DMS 273 treated with DMSO at 0.1 percent for 48 hours (cell line): ENCODE data around the gene FUBP3.

Experiments used
- DNase-seq: peaks from one replicate; lab custom pipeline; 2025; lab: John Stamatoyannopoulos, UW

The FUBP3 gene

GRCh38 chr9:130634191-130634768, 54.9 kb downstream of the FUBP3 start:
- no peak for DNase-seq

- no peak for DNase-seq
Observed at GRCh38 chr9:130634801-130635200, 55.4 kb downstream of the FUBP3 start.

- no peak for DNase-seq
Observed at GRCh38 chr9:130635306-130635705, 55.9 kb downstream of the FUBP3 start.

GRCh38 chr9:130635721-130636647, 56.6 kb downstream of the FUBP3 start:
- no peak for DNase-seq

GRCh38 chr9:130636648-130637020, 57.3 kb downstream of the FUBP3 start:
- no peak for DNase-seq

GRCh38 chr9:130638284-130639123, 59.1 kb downstream of the FUBP3 start:
- no peak for DNase-seq

- DNase-seq: no peak
Observed at GRCh38 chr9:130639124-130639765, 59.9 kb downstream of the FUBP3 start.

- DNase-seq: no peak
Observed at GRCh38 chr9:130639866-130640555, 60.6 kb downstream of the FUBP3 start.

- no peak for DNase-seq
Observed at GRCh38 chr9:130640681-130641080, 61.3 kb downstream of the FUBP3 start.

GRCh38 chr9:130642926-130643325, 63.5 kb downstream of the FUBP3 start:
- DNase-seq: no peak

- DNase-seq: no peak
Observed at GRCh38 chr9:130651221-130651620, 71.8 kb downstream of the FUBP3 start.

GRCh38 chr9:130651752-130652151, 72.4 kb downstream of the FUBP3 start:
- DNase-seq: no peak

- DNase-seq: no peak
Observed at GRCh38 chr9:130654879-130655278, 75.5 kb downstream of the FUBP3 start.

- no peak for DNase-seq
Observed at GRCh38 chr9:130658893-130659698, 79.7 kb downstream of the FUBP3 start.

GRCh38 chr9:130659699-130660248, 80.4 kb downstream of the FUBP3 start:
- DNase-seq: no peak

GRCh38 chr9:130660326-130660682, 80.9 kb downstream of the FUBP3 start:
- no peak for DNase-seq

GRCh38 chr9:130660683-130661450, 81.5 kb downstream of the FUBP3 start:
- DNase-seq: no peak

GRCh38 chr9:130661451-130662098, 82.2 kb downstream of the FUBP3 start:
- no peak for DNase-seq
